KOPT-K1 (cell line): ENCODE measurements around the gene BRD9.
"Not testable (repeated sequence)": the region's sequence is repeated elsewhere in the genome, so short reads cannot be mapped to it uniquely, and the experiment has no call there.

Experiments
- H3K27ac ChIP-seq: fragments of 200-600 bp; sonication (generic); 2 replicates; pipeline ENCODE4 v1.5.1; 2016; ENCODE audit warnings: antibody characterized with exemption, mild to moderate bottlenecking, low read depth, low read length; ENCODE audit not compliant: poor library complexity, severe bottlenecking
- H3K36me3 ChIP-seq: fragments of 200-600 bp; sonication (generic); 2 replicates; pipeline ENCODE4 v1.5.1; 2017; ENCODE audit warnings: antibody characterized with exemption, mild to moderate bottlenecking, low read length, moderate library complexity; ENCODE audit not compliant: insufficient read depth
- H3K9me3 ChIP-seq: fragments of 200-600 bp; sonication (generic); 2 replicates; pipeline ENCODE4 v1.5.1; 2017; ENCODE audit warnings: antibody characterized with exemption, low read length, mild to moderate bottlenecking; ENCODE audit not compliant: insufficient read depth, poor library complexity, severe bottlenecking

The BRD9 gene

DNA sequence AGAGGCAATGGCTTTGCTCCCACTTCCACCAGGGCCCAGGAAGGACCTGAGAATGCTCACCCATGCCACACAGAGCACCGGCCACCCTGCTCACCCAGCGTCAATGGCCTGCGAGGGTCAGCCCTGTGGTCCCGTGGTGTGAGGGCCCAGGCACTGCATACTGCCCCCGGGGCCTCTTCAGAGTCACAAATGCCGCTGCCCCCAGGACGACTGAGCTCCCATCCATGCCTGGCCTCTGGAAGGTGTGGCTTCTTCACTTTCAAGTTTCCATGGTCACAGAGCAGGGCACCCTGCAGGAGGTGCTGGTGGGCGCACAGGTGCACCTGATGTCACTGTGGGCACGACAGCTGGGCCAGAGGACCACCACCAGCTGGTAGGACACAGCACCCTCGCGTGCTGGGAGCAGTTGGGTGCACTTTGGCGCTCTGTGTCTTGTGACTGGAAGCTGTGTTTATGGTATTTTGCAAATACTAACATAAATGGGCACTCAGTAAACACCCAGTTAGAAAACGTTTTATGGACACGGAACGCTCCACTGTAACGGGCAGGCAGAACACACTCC, 29.3 kb downstream of the BRD9 start:
- no peak overlapping the region for H3K27ac ChIP-seq
- H3K36me3 ChIP-seq: peaks cover 88% of the 10 kb centered on the region
- H3K9me3 ChIP-seq: no peaks in the 10 kb centered on the region

DNA sequence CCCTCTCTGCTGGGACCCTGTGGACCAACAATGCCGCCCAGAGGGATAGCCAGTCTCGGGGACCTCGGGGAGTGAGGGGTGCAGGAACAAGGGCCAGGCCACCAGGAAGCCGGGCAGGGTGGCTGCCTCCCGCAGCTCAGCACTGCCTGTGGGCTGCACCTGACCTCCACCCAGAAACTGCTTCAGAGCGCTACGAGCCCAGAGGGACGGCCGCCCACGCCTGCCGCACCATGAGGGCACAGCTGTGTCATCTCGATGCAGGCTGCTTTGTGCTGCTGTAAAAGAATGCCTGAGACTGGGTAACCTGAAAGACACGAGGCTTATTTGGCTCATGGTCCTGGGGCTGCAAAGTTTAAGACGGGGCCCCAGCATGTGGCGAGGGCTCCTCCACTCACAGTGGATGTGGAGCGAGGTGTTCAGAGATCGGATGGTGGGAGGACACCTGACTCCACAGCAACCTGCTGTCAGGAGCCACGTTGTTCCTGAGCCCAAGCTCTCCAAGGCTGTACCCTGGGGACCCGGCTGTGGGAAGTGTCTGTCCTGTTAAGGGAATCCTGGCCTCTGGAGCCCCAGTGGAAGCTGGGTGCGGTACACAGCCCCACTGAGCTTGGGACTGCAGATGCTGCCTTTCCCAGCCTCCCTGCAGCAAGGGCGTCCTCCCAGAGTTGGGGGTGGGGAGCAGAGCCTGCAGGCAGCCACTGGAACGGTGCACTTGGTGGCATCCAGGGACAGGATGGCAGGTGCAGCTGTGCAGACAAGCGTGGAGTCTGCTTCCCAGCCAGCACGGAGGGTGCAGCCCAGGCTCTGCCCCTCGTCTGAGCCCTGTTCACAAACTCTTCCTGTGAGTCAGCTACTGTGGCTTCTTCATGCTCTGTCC, 30.0 kb downstream of the BRD9 start:
- Histone ChIP-seq H3K36me3 (peaks cover 81% of the 10 kb centered on the region), H3K9me3 (no peaks in the 10 kb centered on the region), H3K27ac (no peak overlapping the region)

DNA sequence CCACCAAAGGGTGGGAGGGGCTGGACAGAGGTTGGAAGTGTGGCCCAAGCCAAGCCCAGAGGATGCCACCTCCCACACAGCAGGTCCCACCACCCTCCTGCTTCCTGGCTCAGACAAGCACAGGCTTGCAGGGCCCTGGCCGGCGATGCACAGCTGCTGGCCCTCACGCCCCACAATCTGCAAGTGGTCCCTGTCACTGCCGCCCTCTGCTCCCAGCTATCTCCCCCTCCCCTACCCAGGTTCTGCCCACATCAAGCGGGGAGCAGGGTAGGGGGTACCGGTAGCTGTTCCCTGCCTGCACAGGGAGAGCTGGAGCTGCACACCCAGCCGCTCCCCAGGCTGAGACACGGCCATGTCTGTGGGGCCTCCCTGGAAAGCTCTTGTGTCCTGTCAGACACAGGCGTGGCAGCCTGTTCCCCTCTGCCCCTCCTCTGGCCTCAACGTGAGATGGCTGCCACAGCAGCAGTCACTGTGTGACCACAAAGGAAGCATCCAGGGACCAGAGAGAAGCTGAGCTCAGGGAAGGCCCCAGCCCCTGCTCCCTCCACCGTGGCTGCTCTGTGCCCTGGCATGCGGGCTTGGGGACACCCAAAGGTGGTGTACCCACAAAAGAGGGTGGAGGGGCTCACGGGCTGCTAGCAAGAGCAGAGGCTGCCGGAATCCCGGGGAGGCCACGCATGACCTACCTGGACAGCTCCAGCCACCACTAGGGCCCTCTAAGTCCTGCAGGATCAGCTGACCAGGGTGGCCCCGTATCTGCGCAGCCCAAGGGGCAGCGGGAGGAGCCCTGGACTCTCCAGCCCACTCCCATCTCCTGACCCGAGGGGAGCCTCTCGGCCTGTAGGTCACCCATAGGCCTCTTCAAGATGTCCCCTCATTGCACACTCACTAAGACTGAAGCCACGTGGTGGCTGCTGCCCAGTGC, 30.9 kb downstream of the BRD9 start:
- H3K9me3 ChIP-seq: no peaks in the 10 kb centered on the region
- no peak overlapping the region for H3K27ac ChIP-seq

DNA sequence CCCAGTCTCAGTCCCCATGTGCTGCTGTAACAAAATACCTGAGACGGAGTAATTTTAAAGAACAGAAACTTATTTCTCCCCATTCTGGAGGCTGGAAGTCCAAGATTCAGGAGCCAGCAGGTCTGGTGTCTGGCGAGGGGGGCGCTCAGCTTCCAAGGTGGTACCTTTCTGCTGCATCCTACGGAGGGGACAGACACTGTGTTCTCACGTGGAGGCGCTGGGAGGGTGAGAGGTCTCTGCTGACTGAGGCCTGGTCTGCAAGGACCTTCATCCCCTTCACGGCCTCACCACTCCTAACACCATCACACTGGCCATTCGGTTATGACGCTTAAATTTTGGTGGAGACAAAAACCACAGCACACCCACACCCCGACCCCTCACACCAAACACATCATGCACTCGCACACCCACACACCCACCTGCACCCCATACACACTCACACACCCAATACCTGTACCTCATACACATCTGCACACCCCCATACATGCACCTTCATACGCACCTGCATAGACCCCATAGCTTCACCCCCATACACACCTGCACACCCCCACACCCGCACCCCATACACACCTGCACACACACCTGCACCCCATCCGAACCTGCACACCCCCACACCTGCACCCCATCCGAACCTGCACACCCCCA, 32.0 kb downstream of the BRD9 start:
- Histone ChIP-seq H3K9me3 (no peaks in the 10 kb centered on the region), H3K36me3 (peaks cover 61% of the 10 kb centered on the region), H3K27ac (no peak overlapping the region)

More for the DNA sequence above, 30.9 kb downstream of the BRD9 start:
- peaks cover 72% of the 10 kb centered on the region for H3K36me3 ChIP-seq

DNA sequence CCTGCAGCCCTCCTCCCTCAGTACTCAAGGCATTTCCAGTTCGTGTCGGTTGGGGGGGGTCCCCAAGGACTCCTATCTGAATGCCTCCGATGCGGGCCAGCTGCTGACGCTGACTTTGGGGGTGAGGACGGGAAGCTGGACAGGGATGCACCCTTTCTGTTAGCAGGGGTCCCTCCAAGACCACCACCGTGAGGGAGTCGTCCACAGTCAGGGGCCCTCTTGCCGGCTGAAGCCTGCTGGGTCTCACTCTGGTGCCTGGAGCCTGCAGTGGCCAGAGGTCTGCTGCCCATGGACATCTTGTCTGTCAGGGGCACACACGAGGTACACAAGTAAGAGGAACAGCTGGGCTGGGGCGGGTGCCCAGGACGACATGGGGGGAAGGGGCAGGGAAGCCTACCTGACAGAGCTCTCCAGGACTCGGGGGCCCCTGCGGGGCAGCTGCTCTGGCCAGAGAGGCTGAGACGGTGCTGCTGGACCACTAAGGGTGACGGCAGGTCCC, 32.8 kb downstream of the BRD9 start:
- peaks cover 53% of the 10 kb centered on the region for H3K36me3 ChIP-seq
- no peaks in the 10 kb centered on the region for H3K9me3 ChIP-seq
- H3K27ac ChIP-seq: no peak overlapping the region

DNA sequence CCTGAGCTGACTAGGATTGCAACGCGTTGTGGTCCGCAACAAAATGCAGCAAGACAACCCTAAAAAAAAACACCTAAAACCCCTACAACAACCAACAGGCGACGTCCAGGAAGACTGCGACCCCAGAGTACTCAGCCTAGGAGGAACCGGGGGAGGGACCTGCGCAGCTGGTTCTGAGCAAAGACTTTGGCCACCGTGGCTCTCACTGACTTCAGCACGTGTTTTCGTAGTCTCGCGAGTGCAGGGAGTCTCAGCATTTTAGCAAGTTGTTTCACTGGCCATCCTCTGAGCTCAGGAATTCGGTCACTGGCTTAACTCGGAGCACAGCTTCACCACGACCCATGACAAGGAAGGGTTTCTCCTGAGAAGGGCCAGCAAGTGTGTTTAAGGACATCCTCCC, 33.2 kb downstream of the BRD9 start:
- H3K36me3 ChIP-seq: peaks cover 49% of the 10 kb centered on the region
- no peaks in the 10 kb centered on the region for H3K9me3 ChIP-seq
- no peak overlapping the region for H3K27ac ChIP-seq

DNA sequence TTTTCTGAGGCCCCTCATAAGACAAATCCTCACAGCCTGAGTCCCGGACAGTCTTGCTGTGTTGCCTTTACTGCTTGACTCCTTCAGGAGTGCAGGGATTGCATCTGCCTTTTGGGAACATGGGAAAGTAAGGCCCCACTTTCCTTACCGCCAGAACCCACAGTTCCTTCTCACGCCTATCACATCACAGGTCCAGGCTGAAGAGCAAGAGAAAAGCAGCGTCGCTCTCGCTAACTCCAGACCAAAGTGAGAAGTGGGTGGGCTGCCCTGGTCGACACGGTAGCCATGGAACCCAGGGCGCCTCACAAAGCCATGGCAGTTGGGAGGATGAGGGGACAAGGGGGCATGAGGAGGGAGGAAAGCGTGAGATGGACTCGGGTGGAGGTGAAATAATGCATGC, 33.9 kb downstream of the BRD9 start:
- Histone ChIP-seq H3K9me3 (no peaks in the 10 kb centered on the region), H3K36me3 (peaks cover 42% of the 10 kb centered on the region), H3K27ac (no peak overlapping the region)

DNA sequence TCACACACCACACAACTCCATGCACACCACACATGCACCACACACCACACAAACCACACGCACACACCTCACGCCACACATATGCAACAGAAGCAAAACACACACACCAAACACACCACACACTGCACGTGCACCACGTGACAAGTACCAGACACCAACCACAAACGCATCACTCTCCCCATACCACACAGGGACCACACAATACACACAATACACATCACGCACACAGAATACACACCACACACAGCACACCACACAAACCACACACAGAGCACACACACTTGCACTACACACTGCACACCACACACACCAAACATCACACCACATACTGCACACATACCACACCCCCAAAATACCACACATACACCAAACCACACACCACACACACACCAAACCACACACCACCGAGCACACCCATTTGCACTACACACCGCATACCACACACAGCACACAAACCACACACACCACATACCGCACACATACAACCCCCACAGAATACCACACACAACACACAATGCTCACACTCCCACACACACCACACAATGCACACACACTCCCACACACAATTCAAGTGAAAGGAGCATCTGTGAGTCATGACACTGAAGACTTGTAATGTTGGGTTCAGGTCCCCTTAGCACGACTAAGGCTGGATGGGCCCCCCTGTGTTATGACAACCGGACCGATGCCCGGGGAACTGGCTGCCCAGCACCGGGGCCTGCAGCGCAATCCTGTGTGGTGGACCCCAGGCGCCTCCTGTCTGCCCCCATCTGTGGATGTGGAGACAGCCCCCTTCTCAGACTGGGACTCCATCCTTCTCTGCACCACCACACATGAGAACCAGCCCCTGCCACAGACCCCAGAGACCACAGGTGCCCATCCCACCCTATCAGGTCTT, 35.8 kb downstream of the BRD9 start:
- peaks cover 23% of the 10 kb centered on the region; the same call in 1 of the 2 replicates for H3K36me3 ChIP-seq
- no peaks in the 10 kb centered on the region for H3K9me3 ChIP-seq
- no peak overlapping the region for H3K27ac ChIP-seq

DNA sequence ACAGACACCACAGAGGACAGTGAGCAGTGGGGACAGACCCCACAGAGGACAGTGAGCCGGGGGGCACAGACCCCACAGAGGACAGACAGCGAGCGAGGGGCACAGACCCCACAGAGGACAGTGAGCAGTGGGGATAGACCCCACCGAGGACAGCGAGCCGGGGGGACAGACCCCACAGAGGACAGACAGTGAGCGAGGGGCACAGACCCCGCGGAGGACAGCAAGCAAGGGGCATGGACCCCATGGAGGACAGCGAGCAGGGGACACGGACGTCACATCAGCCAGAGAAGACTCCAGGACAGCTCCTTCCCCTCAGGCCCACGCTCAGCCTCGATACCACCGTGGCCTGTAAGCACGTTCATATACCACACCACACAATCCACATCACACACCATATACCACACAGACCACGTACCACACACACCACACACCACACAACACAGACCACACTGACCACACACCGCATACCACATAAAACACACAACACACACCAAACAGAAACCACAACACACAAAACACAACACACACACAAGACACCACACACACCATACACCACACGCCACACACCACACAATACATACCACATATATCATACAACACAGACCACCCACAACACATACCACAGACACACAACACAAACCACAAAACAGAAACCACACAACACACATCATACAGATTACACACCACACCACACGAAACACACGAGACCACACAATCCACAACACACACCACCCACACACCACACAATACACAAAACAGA, 36.6 kb downstream of the BRD9 start:
- H3K27ac ChIP-seq: no peak overlapping the region
- no peaks in the 10 kb centered on the region for H3K9me3 ChIP-seq
- H3K36me3 ChIP-seq: peaks cover 17% of the 10 kb centered on the region; the same call in 1 of the 2 replicates

DNA sequence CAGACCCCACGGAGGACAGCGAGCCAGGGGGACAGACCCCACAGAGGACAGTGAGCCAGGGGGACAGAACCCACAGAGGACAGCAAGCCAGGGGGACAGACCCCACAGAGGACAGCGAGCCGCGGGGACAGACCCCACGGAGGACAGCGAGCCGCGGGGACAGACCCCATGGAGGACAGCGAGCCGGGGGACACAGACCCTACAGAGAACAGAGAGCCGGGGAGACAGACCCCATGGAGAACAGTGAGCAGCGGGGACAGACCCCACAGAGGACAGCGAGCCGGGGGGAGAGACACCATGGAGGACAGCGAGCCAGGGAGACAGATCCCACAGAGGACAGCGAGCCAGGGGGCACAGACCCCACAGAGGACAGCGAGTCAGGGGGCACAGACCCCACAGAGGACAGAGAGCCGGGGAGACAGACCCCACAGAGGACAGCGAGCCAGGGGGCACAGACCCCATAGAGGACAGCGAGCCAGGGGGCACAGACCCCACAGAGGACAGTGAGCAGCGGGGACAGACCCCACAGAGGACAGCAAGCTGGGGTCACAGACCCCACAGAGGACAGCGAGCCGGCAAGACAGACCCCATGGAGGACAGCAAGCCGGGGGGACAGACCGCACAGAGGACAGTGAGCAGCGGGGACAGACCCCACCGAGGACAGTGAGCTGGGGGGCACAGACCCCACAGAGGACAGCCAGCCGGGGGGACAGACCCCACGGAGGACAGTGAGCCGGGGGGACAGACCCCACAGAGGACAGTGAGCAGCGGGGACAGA, 37.4 kb downstream of the BRD9 start:
- Histone ChIP-seq H3K27ac (no peak overlapping the region), H3K9me3 (no peaks in the 10 kb centered on the region), H3K36me3 (0 out of 2 replicates have a peak, but pooled peaks cover 10% of the 10 kb centered on the region)

DNA sequence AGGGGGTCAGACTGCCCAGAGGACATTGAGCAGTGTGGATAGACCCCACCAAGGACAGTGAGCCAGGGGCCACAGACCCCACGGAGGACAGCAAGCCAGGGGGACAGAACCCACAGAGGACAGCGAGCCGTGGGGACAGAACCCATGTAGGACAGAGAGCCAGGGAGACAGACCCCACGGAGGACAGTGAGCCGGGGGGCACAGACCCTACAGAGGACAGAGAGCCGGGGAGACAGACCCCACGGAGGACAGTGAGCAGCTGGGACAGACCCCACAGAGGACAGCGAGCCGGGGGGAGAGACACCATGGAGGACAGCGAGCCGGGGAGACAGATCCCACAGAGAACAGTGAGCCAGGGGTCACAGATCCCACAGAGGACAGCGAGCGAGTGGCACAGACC, 38.4 kb downstream of the BRD9 start:
- Histone ChIP-seq H3K9me3 (no peaks in the 10 kb centered on the region), H3K27ac (no peak overlapping the region), H3K36me3 (0 out of 2 replicates have a peak, but pooled peaks cover 2% of the 10 kb centered on the region)

DNA sequence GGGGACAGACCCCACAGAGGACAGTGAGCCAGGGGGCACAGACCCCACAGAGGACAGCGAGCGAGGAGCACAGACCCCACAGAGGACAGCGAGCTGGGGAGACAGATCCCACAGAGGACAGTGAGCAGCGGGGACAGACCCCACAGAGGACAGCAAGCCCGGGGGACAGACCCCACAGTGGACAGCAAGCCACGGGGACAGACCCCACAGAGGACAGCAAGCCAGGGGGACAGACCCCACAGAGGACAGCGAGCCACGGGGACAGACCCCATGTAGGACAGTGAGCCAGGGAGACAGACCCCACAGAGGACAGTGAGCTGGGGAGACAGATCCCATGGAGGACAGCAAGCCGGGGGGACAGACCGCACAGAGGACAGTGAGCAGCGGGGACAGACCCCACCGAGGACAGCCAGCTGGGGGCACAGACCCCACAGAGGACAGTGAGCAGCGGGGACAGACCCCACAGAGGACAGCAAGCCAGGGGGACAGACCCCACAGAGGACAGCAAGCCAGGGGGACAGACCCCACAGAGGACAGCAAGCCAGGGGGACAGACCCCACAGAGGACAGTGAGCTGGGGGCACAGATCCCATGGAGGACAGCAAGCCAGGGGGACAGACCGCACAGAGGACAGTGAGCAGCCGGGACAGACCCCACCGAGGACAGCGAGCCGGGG, 39.0 kb downstream of the BRD9 start:
- H3K9me3 ChIP-seq, H3K27ac ChIP-seq, H3K36me3 ChIP-seq: not testable (repeated sequence)
